ENCODE results near the gene MSH3.
"Not testable (repeated sequence)": the region's sequence is repeated elsewhere in the genome, so short reads cannot be mapped to it uniquely, and the experiment has no call there.

The MSH3 gene

GRCh38 chr5:80799041-80799440, 144.6 kb downstream of the MSH3 start:
- DNase-seq = no peak

GRCh38 chr5:80799573-80799972, 145.1 kb downstream of the MSH3 start:
- no peak for DNase-seq

- DNase-seq = no peak
Measured at GRCh38 chr5:80804332-80804731, 149.9 kb downstream of the MSH3 start.

- no peak for DNase-seq
Measured at GRCh38 chr5:80805038-80805437, 150.6 kb downstream of the MSH3 start.

- DNase-seq = no peak
Measured at GRCh38 chr5:80806929-80807328, 152.5 kb downstream of the MSH3 start.

- no peak for DNase-seq
Measured at GRCh38 chr5:80809451-80809850, 155.0 kb downstream of the MSH3 start.

- DNase-seq = no peak
Measured at GRCh38 chr5:80810425-80810824, 156.0 kb downstream of the MSH3 start.

- no peak for DNase-seq
Measured at GRCh38 chr5:80816590-80816989, 162.1 kb downstream of the MSH3 start.

GRCh38 chr5:80820685-80821084, 166.2 kb downstream of the MSH3 start:
- no peak for DNase-seq

- DNase-seq = no peak
Measured at GRCh38 chr5:80822640-80823039, 168.2 kb downstream of the MSH3 start.

GRCh38 chr5:80824159-80824558, 169.7 kb downstream of the MSH3 start:
- DNase-seq = not testable (repeated sequence)

- no peak for DNase-seq
Measured at GRCh38 chr5:80825786-80826460, 171.5 kb downstream of the MSH3 start.

- DNase-seq = no peak
Measured at GRCh38 chr5:80834710-80835109, 180.3 kb downstream of the MSH3 start.

- DNase-seq = no peak
Measured at GRCh38 chr5:80835128-80835527, 180.7 kb downstream of the MSH3 start.

- DNase-seq = no peak
Measured at GRCh38 chr5:80837679-80838078, 183.2 kb downstream of the MSH3 start.

GRCh38 chr5:80841026-80841797, 186.8 kb downstream of the MSH3 start:
- DNase-seq = not testable (repeated sequence)

GRCh38 chr5:80846422-80846821, 192.0 kb downstream of the MSH3 start:
- DNase-seq = not testable (repeated sequence)

GRCh38 chr5:80850168-80850567, 195.7 kb downstream of the MSH3 start:
- not testable (repeated sequence) for DNase-seq

GRCh38 chr5:80852331-80853245, 198.1 kb downstream of the MSH3 start:
- no peak for DNase-seq

- DNase-seq = no peak
Measured at GRCh38 chr5:80853413-80853812, 199.0 kb downstream of the MSH3 start.

GRCh38 chr5:80854583-80854982, 200.1 kb downstream of the MSH3 start:
- no peak for DNase-seq

GRCh38 chr5:80860924-80861613, 206.6 kb downstream of the MSH3 start:
- no peak for DNase-seq

GRCh38 chr5:80863708-80864107, 209.3 kb downstream of the MSH3 start:
- DNase-seq = no peak

Measured in central memory CD4-positive, alpha-beta T cell (primary cell).